Activated CD8-positive, alpha-beta T cell treated with anti-CD3 and anti-CD28 coated beads for 36 hours (primary cell): ENCODE data around the gene DEFB121. TPM values are rescaled to one million over a fixed set of nuclear protein-coding genes. Genes with fewer than 3 reads are reported as not detected.
"Not testable (repeated sequence)": the region's sequence is repeated elsewhere in the genome, so short reads cannot be mapped to it uniquely, and the experiment has no call there.

Experiments
- ATAC-seq: fragments of 200-7000 bp; cut with Tn5 transposase; one replicate; pipeline ENCODE4 v1.10.0; 2021; ENCODE audit warnings: mild to moderate bottlenecking, moderate library complexity
- CTCF ChIA-PET: fragments of 350-600 bp; sonication (Branson Sonifier 250); formaldehyde crosslinking; loops from one replicate; lab custom pipeline; 2021; ENCODE audit warnings: antibody characterized with exemption; lab: Charles Lee
- POLR2A ChIA-PET: fragments of 350-600 bp; sonication (Branson Sonifier 250); formaldehyde crosslinking; loops from one replicate; lab custom pipeline; 2021; ENCODE audit warnings: antibody characterized with exemption; lab: Charles Lee
- DNase-seq: peaks from one replicate; pipeline ENCODE4 v3.0.0-alpha.2; 2020
- H3K27ac Mint-ChIP-seq: one replicate; pipeline ENCODE4 v1.8.0; 2021; ENCODE audit warnings: mild to moderate bottlenecking, mixed read lengths
- H3K27me3 Mint-ChIP-seq: one replicate; pipeline ENCODE4 v1.8.0; 2021; ENCODE audit warnings: mixed read lengths
- H3K36me3 Mint-ChIP-seq: one replicate; pipeline ENCODE4 v1.8.0; 2021; ENCODE audit warnings: low read depth, mixed read lengths
- H3K4me1 Mint-ChIP-seq: one replicate; pipeline ENCODE4 v1.8.0; 2021; ENCODE audit warnings: low read depth, mixed read lengths
- H3K4me3 Mint-ChIP-seq: one replicate; pipeline ENCODE4 v1.8.0; 2021; ENCODE audit warnings: mild to moderate bottlenecking, moderate library complexity, mixed read lengths
- H3K9me3 Mint-ChIP-seq: one replicate; pipeline ENCODE4 v1.8.0; 2021; ENCODE audit warnings: mixed read lengths
- intact Hi-C: fragments of 100-400 bp; cut with micrococcal nuclease; formaldehyde crosslinking; loops from one replicate; pipeline ENCODE4 v1.10.0; 2022
- total RNA-seq, 2 experiments: library from RNA; stranded (reverse); gene quantifications; one replicate each; pipeline ENCODE4 v1.2.3, GENCODE V29; 2021
- TF ChIP-seq, protein P1 (sequence below): fragments of 200-600 bp; IDR thresholded peaks from one replicate; pipeline ENCODE4 v1.8.0; 2022; ENCODE audit warnings: antibody characterized with exemption, mild to moderate bottlenecking

DEFB121 gene
- total RNA-seq, 2 experiments from 2014 or later = not detected

DNA sequence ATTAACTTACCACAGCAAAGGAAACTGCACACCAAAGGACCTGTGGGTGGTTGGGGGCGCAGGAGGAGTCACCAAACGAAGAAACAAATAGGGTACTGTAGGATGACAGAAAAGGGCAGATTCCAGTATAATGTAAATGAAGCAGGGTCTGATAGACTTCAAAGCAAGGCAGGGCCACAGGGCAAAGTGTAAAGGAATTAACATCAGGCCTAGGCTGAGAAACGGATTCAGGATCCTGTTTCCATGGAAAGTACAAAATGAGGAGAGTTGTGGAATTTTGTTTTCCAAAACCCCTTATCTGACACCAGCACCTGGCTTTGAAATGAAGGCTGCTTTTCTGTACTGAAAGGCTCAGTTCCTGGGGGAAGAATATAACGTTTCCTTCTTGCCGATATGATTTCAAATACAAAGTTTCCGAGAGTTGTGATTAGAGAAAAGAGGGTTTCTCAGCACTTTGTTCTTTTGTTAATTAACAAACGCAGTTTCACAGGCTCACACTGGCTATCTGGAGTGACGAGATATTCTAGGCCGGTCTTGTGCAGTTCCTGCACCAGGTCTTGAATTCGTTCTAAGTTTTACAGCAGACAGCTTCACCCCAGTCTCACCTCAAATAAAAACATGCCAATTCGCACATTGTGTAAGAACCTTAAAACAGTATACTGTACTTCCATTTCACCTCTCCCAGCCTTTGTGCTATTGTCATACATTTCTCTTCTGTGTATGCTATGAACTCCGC, 40.2 kb upstream of the DEFB121 start:
- POLR2A ChIA-PET = no interaction called here
- CTCF ChIA-PET = no interaction called here
- peaks cover 5% of the 10 kb centered on the region for H3K27me3 Mint-ChIP-seq
- intact Hi-C loops = no loop called here
- ATAC-seq (no peak), DNase-seq (no peak)
- TF ChIP-seq, protein P1, sequence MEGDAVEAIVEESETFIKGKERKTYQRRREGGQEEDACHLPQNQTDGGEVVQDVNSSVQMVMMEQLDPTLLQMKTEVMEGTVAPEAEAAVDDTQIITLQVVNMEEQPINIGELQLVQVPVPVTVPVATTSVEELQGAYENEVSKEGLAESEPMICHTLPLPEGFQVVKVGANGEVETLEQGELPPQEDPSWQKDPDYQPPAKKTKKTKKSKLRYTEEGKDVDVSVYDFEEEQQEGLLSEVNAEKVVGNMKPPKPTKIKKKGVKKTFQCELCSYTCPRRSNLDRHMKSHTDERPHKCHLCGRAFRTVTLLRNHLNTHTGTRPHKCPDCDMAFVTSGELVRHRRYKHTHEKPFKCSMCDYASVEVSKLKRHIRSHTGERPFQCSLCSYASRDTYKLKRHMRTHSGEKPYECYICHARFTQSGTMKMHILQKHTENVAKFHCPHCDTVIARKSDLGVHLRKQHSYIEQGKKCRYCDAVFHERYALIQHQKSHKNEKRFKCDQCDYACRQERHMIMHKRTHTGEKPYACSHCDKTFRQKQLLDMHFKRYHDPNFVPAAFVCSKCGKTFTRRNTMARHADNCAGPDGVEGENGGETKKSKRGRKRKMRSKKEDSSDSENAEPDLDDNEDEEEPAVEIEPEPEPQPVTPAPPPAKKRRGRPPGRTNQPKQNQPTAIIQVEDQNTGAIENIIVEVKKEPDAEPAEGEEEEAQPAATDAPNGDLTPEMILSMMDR = no peak
- H3K36me3 Mint-ChIP-seq = no peaks in the 10 kb centered on the region
- no peak overlapping the region for H3K4me3 Mint-ChIP-seq
- H3K4me1 Mint-ChIP-seq = no peaks in the 10 kb centered on the region
- H3K9me3 Mint-ChIP-seq = peaks cover 2% of the 10 kb centered on the region
- no peak overlapping the region for H3K27ac Mint-ChIP-seq

DNA sequence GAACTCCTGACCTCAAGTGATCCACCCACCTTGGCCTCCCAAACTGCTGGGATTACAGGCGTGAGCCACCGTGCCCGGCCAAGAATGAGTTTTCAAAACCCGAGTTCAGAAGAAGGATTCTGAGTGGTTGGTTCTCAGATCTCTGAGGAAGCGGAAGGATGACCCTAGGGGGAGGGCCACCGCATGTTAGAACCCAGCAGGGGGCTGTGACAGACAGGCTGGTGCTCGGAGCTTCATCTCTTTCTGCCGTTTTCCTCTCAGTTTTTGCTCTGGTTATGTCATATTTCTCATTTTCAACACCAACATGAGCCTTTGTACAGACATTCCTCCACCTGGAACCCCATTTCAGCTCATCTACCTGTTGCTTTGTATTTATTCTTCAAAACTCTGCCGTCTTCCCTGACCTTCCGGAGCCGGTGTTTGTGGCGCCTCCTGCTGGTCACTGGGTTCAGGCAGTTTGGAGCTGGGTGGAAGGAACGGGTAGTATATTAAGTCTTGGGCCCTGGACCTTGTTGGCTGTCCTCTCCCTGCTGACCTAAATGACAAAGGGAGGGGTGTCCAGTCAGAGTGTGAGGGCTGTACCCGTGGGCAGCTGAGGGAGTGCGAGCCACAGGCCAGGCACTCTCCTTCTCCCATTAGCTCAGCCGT, 34.1 kb upstream of the DEFB121 start, which contains the start of gene DEFB123:
Gene DEFB123, plus strand, starts transcription at position 621 of the 648 bp plus-strand sequence. CDS start 67 bp downstream, outside the sequence.
- Mint-ChIP-seq H3K36me3 (no peaks in the 10 kb centered on the region), H3K9me3 (no peaks in the 10 kb centered on the region), H3K27me3 (no peaks in the 10 kb centered on the region), H3K27ac (no peak within 1 kb of the TSS), H3K4me3 (no peak within 1 kb of the TSS), H3K4me1 (no peaks in the 10 kb centered on the region)
- peak; percentile 15 for DNase-seq
- ATAC-seq = no peak
- intact Hi-C loops = no loop called here
- TF ChIP-seq, protein P1 = peak; percentile 51
- ChIA-PET POLR2A (interaction anchor here (1.6 kb wide), 1 partner anchor 19 kb away, joined by 4 read pairs; no protein-coding TSS in a partner anchor), CTCF (interaction anchor here (0.7 to 3.8 kb wide), 14 partner anchors 9 to 63 kb away, joined by 3 to 24 read pairs (median 4); no protein-coding TSS in a partner anchor)

DNA sequence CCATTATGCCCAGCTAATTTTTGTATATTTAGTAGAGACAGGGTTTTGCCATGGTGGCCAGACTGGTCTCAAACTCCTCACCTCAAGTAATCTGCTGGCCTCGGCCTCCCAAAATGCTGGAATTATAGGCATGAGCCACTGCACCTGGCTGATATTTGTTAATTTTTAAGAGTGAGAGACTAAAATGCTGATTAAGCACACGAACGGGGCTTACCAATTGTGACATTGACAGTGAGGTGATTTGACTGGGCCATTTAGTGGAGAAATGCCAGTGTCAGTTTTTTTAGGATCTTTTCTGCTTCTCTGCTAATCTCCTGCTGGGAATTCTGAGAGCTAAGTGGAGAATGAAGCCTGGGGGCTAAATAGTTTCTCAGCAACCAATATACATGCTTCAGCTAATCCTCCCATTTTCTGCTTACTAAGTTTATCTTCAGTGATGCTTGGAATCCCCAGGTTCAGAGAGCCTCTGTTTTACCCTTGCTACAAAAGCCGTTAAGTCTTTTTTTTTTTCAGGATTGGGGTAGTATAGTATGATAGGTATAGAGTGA, 24.6 kb upstream of the DEFB121 start:
- H3K27ac Mint-ChIP-seq = no peak overlapping the region
- no peaks in the 10 kb centered on the region for H3K36me3 Mint-ChIP-seq
- TF ChIP-seq, protein P1 = no peak
- intact Hi-C loops = no loop called here
- H3K4me1 Mint-ChIP-seq = no peaks in the 10 kb centered on the region
- ChIA-PET CTCF (interaction anchor here (1.4 kb wide), 2 partner anchors 10 to 73 kb away, joined by 4 read pairs; partner anchors contain the start of gene DEFB123), POLR2A (no interaction called here)
- H3K4me3 Mint-ChIP-seq = no peak overlapping the region
- peaks cover 7% of the 10 kb centered on the region for H3K27me3 Mint-ChIP-seq
- H3K9me3 Mint-ChIP-seq = peaks cover 2% of the 10 kb centered on the region
- no peak for DNase-seq
- no peak for ATAC-seq

DNA sequence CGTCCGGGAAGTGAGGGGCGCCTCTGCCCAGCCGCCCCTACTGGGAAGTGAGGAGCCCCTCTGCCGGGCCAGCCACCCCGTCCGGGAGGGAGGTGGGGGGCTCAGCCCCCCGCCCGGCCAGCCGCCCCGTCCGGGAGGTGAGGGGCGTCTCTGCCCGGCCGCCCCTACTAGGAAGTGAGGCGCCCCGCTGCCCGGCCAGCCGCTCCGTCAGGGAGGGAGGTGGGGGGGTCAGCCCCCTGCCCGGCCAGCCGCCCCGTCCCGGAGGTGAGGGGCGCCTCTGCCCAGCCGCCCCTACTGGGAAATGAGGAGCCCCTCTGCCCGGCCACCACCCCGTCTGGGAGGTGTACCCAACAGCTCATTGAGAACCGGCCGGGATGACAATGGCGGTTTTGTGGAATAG, 21.6 kb upstream of the DEFB121 start:
- ATAC-seq, CTCF ChIA-PET, POLR2A ChIA-PET, H3K27ac Mint-ChIP-seq, H3K36me3 Mint-ChIP-seq, H3K4me3 Mint-ChIP-seq, H3K4me1 Mint-ChIP-seq, H3K27me3 Mint-ChIP-seq, intact Hi-C loops, H3K9me3 Mint-ChIP-seq, DNase-seq: not testable (repeated sequence)

DNA sequence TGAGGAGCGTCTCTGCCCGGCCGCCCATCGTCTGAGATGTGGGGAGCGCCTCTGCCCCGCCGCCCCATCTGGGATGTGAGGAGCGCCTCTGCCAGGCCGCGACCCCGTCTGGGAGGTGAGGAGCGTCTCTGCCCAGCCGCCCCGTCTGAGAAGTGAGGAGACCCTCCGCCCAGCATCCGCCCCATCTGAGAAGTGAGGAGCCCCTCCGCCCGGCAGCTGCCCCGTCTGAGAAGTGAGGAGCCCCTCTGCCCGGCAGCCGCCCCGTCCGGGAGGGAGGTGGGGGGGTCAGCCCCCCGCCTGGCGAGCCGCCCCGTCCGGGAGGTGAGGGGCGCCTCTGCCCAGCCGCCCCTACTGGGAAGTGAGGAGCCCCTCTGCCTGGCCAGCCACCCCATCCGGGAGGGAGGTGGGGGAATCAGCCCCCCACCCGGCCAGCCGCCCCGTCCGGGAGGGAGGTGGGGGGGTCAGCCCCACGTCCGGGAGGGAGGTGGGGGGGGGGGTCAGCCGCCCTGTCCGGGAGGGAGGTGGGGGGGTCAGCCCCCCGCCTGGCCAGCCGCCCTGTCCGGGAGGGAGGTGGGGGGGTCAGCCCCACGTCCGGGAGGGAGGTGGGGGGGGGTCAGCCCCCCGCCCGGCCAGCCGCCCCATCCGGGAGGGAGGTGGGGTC, 21.0 kb upstream of the DEFB121 start:
- POLR2A ChIA-PET, intact Hi-C loops, ATAC-seq, H3K36me3 Mint-ChIP-seq, H3K4me1 Mint-ChIP-seq, DNase-seq, H3K27me3 Mint-ChIP-seq, CTCF ChIA-PET, H3K9me3 Mint-ChIP-seq, H3K4me3 Mint-ChIP-seq, H3K27ac Mint-ChIP-seq: not testable (repeated sequence)
